BE2C (cell line): ENCODE data around the gene PDPN.
"Not testable (repeated sequence)": the region's sequence is repeated elsewhere in the genome, so short reads cannot be mapped to it uniquely, and the experiment has no call there.

Source experiments
- DNase-seq: peaks from one replicate; pipeline ENCODE4 v3.0.0-alpha.2; 2020
- H3K27me3 ChIP-seq: fragments of 250-450 bp; sonication (Bioruptor Pico); 2 replicates; pipeline ENCODE4 v1.5.1; 2020; ENCODE audit warnings: mild to moderate bottlenecking
- H3K36me3 ChIP-seq: fragments of 250-450 bp; sonication (Bioruptor Pico); 2 replicates; pipeline ENCODE4 v1.5.1; 2020; ENCODE audit warnings: mild to moderate bottlenecking
- H3K4me1 ChIP-seq: fragments of 250-450 bp; sonication (Bioruptor Pico); 2 replicates; pipeline ENCODE4 v1.5.1; 2020
- H3K4me3 ChIP-seq: 2 replicates; pipeline ENCODE4 v1.5.1; 2011; ENCODE audit warnings: low read depth, low read length
- H3K9me3 ChIP-seq: fragments of 250-450 bp; sonication (Bioruptor Pico); 2 replicates; pipeline ENCODE4 v1.5.1; 2020
- TF ChIP-seq, protein P1 (sequence below): IDR thresholded peaks from 2 replicates; pipeline ENCODE4 v1.5.1; 2012; ENCODE audit warnings: mild to moderate bottlenecking, low read depth, low read length

Gene PDPN

DNA sequence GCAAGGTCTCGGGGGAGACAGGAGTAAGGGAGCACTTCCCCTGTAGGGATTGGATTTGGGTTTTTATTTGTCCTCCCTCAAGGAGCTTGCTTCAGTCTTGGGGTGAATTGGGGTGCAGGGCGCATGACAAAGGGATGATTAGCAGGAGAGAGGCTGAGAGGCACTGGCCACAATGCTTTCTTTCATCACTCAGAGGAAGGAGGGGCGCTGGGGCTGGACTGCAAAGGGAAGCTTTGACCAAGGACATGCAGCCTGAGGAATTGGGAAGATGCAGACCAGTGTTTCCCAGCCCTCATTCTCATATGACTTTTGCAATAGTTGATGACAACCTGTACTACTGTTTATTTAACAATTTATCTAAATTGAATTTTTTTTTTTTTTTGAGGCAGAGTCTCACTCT is 34.1 kb upstream of the PDPN start:
- TF ChIP-seq, protein P1, sequence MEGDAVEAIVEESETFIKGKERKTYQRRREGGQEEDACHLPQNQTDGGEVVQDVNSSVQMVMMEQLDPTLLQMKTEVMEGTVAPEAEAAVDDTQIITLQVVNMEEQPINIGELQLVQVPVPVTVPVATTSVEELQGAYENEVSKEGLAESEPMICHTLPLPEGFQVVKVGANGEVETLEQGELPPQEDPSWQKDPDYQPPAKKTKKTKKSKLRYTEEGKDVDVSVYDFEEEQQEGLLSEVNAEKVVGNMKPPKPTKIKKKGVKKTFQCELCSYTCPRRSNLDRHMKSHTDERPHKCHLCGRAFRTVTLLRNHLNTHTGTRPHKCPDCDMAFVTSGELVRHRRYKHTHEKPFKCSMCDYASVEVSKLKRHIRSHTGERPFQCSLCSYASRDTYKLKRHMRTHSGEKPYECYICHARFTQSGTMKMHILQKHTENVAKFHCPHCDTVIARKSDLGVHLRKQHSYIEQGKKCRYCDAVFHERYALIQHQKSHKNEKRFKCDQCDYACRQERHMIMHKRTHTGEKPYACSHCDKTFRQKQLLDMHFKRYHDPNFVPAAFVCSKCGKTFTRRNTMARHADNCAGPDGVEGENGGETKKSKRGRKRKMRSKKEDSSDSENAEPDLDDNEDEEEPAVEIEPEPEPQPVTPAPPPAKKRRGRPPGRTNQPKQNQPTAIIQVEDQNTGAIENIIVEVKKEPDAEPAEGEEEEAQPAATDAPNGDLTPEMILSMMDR, result no peak
- no peaks in the 10 kb centered on the region for H3K36me3 ChIP-seq

DNA sequence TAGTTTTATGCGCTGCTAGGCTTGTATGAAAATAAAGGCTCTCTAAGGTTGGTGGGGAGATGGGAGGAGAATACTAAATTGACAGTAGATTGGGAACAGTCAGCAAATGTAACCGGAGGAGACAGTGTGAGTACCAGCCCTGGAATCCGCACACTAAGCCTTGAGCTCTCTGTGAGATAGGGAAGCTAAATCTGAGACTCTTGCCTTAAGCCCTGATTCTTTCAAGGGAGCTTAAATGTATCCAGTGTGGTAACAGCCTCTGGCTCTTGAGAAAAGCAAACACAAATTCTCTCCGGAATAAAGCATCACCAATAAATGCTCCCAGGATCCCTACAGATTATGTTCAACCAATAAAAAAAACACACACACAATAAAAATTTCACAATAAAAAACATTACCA is 33.0 kb upstream of the PDPN start:
- TF ChIP-seq, protein P1, result no peak
- Histone ChIP-seq H3K27me3 (no peaks in the 10 kb centered on the region), H3K9me3 (no peaks in the 10 kb centered on the region), H3K4me1 (no peaks in the 10 kb centered on the region), H3K4me3 (no peak overlapping the region), H3K36me3 (no peaks in the 10 kb centered on the region)
- no peak for DNase-seq

More for the DNA sequence above, 34.1 kb upstream of the PDPN start:
- Histone ChIP-seq H3K4me1 (no peaks in the 10 kb centered on the region), H3K9me3 (no peaks in the 10 kb centered on the region), H3K4me3 (no peak overlapping the region), H3K27me3 (no peaks in the 10 kb centered on the region)
- DNase-seq, result no peak

DNA sequence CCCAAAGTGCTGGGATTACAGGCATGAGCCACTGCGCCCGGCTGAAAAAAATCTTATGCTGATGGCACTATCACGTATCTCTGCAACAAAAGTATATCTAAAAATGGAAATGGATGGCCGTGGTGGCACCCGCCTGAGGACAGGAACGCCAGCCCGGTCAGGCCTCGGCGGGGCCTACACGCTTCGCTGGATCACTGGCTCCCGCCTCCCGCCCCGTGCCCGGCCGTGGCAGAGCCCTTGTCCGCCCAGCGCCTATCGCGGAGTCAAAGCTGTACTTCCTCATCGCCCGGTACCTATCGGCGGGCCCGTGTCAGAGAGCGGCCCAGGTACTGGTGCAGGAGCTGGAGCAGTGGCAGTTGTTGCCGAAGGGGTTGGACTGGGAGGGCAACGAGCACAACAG is 28.8 kb upstream of the PDPN start:
- TF ChIP-seq, protein P1, result no peak
- Histone ChIP-seq H3K9me3 (no peaks in the 10 kb centered on the region), H3K4me3 (no peak overlapping the region), H3K27me3 (no peaks in the 10 kb centered on the region), H3K36me3 (no peaks in the 10 kb centered on the region), H3K4me1 (no peaks in the 10 kb centered on the region)
- DNase-seq, result no peak

DNA sequence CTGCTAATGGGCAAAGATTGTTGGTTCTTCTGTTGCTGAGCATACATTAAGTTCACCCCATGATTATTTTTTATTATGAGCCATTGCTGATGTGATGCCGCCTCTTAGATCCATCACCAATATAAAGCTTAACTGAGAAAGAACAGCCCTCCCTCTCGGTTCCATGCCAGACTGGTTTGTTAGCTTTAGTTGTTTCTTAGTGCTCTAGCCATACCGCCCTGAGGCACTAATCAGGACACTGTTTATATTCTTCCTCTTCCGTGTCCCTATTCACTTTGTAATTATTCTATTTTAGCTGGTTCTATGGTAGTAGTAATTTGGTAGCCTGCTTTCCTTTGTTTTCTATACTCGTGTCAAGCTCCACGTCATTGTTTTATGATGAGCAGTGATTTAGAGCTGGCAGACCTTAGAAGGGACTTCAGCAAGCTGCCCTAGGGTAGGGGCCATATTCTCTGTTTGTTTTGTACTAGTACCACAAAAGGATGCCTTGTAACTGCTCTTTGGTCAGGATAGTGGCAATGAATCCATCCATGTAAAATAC is 27.3 kb upstream of the PDPN start:
- H3K36me3 ChIP-seq, result no peaks in the 10 kb centered on the region
- no peak for DNase-seq
- TF ChIP-seq, protein P1, result no peak
- no peaks in the 10 kb centered on the region for H3K27me3 ChIP-seq
- no peaks in the 10 kb centered on the region for H3K4me1 ChIP-seq
- H3K9me3 ChIP-seq, result no peaks in the 10 kb centered on the region
- no peak overlapping the region for H3K4me3 ChIP-seq

DNA sequence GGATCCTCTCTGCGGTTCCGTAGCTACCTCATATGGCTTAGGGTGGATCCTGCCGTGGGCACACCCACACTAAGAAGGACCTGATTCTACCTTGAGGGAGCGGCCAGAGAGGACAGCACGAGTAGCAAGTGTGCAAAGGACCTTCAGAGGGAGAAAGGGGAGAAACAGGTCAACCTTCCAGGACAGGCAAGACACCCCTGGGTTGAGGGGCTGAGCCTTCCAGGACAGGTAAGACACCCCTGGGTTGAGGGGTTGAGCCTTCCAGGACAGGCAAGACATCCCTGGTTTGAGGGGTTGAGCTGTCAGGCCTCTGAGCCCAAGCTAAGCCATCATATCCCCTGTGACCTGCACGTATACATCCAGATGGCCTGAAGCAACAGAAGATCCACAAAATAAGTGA is 23.1 kb upstream of the PDPN start:
- no peaks in the 10 kb centered on the region for H3K9me3 ChIP-seq
- no peak overlapping the region for H3K4me3 ChIP-seq
- no peaks in the 10 kb centered on the region for H3K27me3 ChIP-seq
- TF ChIP-seq, protein P1, result no peak
- H3K36me3 ChIP-seq, result no peaks in the 10 kb centered on the region
- DNase-seq, result no peak
- no peaks in the 10 kb centered on the region for H3K4me1 ChIP-seq

DNA sequence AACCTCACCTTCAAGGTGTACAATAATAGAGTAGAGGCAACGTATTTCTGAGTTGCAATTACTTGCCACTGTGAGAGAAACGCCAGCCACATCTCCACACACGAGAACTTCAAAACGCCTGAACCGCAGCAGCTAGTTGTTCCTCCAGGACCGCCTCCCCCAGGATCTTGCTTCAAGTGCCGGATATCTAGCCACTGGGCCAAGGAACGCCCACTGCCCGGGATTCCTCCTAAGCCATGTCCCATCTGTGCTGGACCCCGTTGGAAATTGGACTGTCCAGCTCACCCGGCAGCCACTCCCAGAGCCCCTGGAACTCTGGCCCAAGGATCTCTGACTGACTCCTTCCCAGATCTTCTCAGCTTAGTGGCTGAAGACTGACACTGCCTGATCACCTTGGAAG is 20.7 kb upstream of the PDPN start:
- H3K4me3 ChIP-seq, H3K36me3 ChIP-seq, H3K27me3 ChIP-seq, H3K4me1 ChIP-seq, DNase-seq, H3K9me3 ChIP-seq: not testable (repeated sequence)

DNA sequence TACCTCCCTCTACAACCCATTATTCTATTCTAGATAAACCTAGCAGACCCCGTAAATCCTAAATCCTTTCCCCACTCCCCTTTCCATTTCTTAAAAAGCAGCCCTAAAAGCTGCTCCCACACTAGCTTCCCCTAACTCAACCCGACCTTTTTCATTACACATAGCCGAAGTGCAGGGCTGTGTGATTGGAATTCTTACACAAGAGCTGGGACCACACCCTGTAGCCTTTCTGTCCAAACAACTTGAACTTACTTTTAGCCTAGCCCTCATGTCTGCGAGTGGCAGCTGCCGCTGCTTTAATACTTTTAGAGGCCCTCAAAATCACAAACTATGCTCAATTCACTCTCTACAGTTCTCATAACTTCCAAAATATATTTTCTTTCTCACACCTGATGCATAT is 19.6 kb upstream of the PDPN start:
- Histone ChIP-seq H3K36me3 (no peaks in the 10 kb centered on the region), H3K4me1 (no peaks in the 10 kb centered on the region), H3K27me3 (no peaks in the 10 kb centered on the region), H3K9me3 (no peaks in the 10 kb centered on the region), H3K4me3 (no peak overlapping the region)
- DNase-seq, result no peak
- TF ChIP-seq, protein P1, result no peak

DNA sequence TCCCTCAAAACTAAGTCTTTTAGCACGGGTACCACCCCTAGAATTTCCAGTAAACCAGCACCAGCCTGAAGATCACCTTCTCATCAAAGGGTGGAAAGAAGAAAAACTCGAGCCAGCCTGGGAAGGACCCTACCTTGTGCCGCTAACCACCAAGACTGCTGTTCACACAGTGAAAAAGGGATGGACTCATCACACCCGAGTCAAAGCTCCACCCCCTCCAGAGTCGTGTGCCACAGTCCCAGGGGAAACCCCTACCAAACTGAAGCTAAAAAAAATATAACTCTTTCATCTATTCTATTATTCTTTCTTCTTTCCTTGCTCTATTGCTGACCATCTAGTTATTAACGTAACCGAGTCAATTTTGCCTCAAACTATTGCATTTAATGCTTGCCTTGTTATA is 13.2 kb upstream of the PDPN start:
- H3K9me3 ChIP-seq, H3K4me1 ChIP-seq, H3K27me3 ChIP-seq, H3K4me3 ChIP-seq, H3K36me3 ChIP-seq, DNase-seq: not testable (repeated sequence)
